Gastroesophageal sphincter (tissue), 3 donors: ENCODE measurements around the gene DAPK1.

Source experiments
- POLR2A ChIP-seq, 2 donors: fragments of 450-650 bp; IDR thresholded peaks; one replicate each; pipeline ENCODE4 v1.6.1; 2017; ENCODE audit warnings: antibody characterized with exemption in 2 of 2, mild to moderate bottlenecking in 2 of 2, moderate library complexity in 1 of 2
- TF ChIP-seq, protein P1 (sequence below), 4 experiments: fragments of 200-600 bp in 2 of 4; fragments of 450-650 bp in 2 of 4; sonication (generic) in 1 of 4; IDR thresholded peaks; one replicate each; pipeline ENCODE4 v1.5.1; 2017 to 2019; ENCODE audit warnings: antibody characterized with exemption in 4 of 4, mild to moderate bottlenecking in 2 of 4, moderate library complexity in 2 of 4

- TF ChIP-seq, protein P1, sequence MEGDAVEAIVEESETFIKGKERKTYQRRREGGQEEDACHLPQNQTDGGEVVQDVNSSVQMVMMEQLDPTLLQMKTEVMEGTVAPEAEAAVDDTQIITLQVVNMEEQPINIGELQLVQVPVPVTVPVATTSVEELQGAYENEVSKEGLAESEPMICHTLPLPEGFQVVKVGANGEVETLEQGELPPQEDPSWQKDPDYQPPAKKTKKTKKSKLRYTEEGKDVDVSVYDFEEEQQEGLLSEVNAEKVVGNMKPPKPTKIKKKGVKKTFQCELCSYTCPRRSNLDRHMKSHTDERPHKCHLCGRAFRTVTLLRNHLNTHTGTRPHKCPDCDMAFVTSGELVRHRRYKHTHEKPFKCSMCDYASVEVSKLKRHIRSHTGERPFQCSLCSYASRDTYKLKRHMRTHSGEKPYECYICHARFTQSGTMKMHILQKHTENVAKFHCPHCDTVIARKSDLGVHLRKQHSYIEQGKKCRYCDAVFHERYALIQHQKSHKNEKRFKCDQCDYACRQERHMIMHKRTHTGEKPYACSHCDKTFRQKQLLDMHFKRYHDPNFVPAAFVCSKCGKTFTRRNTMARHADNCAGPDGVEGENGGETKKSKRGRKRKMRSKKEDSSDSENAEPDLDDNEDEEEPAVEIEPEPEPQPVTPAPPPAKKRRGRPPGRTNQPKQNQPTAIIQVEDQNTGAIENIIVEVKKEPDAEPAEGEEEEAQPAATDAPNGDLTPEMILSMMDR (IDR thresholded peaks at IDR 0.05), result peak in 3 of 4 experiments; percentile 13 to 64 (median 21)
- no peak for TF ChIP-seq POLR2A (IDR thresholded peaks at IDR 0.05)
These were observed 158.8 kb downstream of the DAPK1 start for GRCh38 chr9:87656485-87656884.
